Common myeloid progenitor, CD34-positive (primary cell): ENCODE data around the gene TADA1.

Experiments used
- CTCF ChIA-PET: fragments of 350-600 bp; sonication (Branson Sonifier 250); formaldehyde crosslinking; loops from one replicate; lab custom pipeline; 2021; ENCODE audit warnings: antibody characterized with exemption; lab: Charles Lee
- POLR2A ChIA-PET: fragments of 350-600 bp; sonication (Branson Sonifier 250); formaldehyde crosslinking; loops from one replicate; lab custom pipeline; 2021; ENCODE audit warnings: antibody characterized with exemption; lab: Charles Lee
- DNase-seq, 3 donors: peaks; one replicate each; pipeline versions ENCODE4 v3.0.0 to v3.0.0-alpha.2; 2013
- H3K27ac ChIP-seq, 2 experiments: 1 replicate in 1 of 2; 2 replicates in 1 of 2; pipeline ENCODE4 v1.7.0; 2013; ENCODE audit warnings: inconsistent platforms in 2 of 2, low read length in 2 of 2, mild to moderate bottlenecking in 2 of 2, low read depth in 1 of 2, moderate library complexity in 1 of 2; ENCODE audit not compliant: severe bottlenecking in 2 of 2, insufficient read depth in 1 of 2, poor library complexity in 1 of 2
- H3K27me3 ChIP-seq, 5 experiments: replicated peaks in 2 of 5; 1 replicate in 3 of 5; 2 replicates in 2 of 5; pipeline versions ENCODE4 v1.6.1 to v1.7.0; 2013; ENCODE audit warnings: low read length in 4 of 5, mild to moderate bottlenecking in 2 of 5, moderate library complexity in 2 of 5, inconsistent platforms in 1 of 5; ENCODE audit not compliant: insufficient read depth in 5 of 5, control insufficient read depth in 4 of 5
- H3K36me3 ChIP-seq, 4 experiments: 1 replicate in 2 of 4; 2 replicates in 2 of 4; pipeline versions ENCODE4 v1.6.1 to v1.7.0; 2013; ENCODE audit warnings: low read length in 3 of 4, control low read depth in 1 of 4, mild to moderate bottlenecking in 1 of 4; ENCODE audit not compliant: control insufficient read depth in 4 of 4, insufficient read depth in 4 of 4
- H3K4me1 ChIP-seq, 4 experiments: 1 replicate in 3 of 4; 2 replicates in 1 of 4; pipeline versions ENCODE4 v1.6.1 to v1.7.1; 2013; ENCODE audit warnings: low read length in 3 of 4, mild to moderate bottlenecking in 3 of 4, control low read depth in 1 of 4, inconsistent platforms in 1 of 4, moderate library complexity in 1 of 4; ENCODE audit not compliant: control insufficient read depth in 4 of 4, insufficient read depth in 4 of 4; ENCODE audit errors: control extremely low read depth in 1 of 4
- H3K4me3 ChIP-seq, 7 experiments: 1 replicate in 4 of 7; 2 replicates in 3 of 7; pipeline versions ENCODE4 v1.5.1 to v1.7.0; 2013; ENCODE audit warnings: mild to moderate bottlenecking in 7 of 7, low read length in 6 of 7, moderate library complexity in 6 of 7, inconsistent platforms in 2 of 7, low read depth in 2 of 7, control low read depth in 1 of 7; ENCODE audit not compliant: insufficient read depth in 4 of 7, control insufficient read depth in 1 of 7; ENCODE audit errors: extremely low read depth in 1 of 7
- H3K9me3 ChIP-seq, 5 experiments: 1 replicate in 4 of 5; 2 replicates in 1 of 5; pipeline versions ENCODE4 v1.6.1 to v1.7.1; 2013; ENCODE audit warnings: low read length in 4 of 5, mild to moderate bottlenecking in 2 of 5, inconsistent platforms in 1 of 5, low read depth in 1 of 5, moderate library complexity in 1 of 5; ENCODE audit not compliant: control insufficient read depth in 4 of 5, insufficient read depth in 2 of 5; ENCODE audit errors: control extremely low read depth in 1 of 5
- WGBS: methylation state at CpG from one replicate; pipeline ENCODE4 v1.1.5; 2013; ENCODE audit not compliant: insufficient coverage; 5-methylcytosine and 5-hydroxymethylcytosine counted together

TADA1 gene

DNA sequence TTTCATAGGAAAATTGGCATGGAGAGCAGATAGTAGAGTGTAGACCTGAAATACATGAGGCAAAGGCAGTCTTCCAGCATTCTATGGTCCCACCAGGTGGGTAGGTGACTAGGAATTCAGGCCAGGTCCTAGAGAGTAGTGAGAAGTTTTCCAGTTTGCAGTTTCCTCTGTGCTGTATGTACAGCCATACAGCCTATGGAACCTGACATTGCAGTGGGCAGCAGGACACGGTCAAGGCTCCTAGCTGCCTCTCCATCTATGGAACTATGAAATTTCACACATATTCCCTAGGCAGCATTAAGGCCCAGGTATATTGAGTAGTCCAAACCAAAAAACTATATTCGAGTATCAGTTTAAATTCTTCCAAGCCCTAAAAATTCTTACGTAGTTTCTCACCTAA is 20.5 kb downstream of the TADA1 start:
- no peak for DNase-seq
- Histone ChIP-seq H3K27ac (peak overlapping the region in 1 of 2 experiments; percentile 16), H3K36me3 (peaks cover 35 to 92% (median 73%) of the 10 kb centered on the region in 4 experiments), H3K27me3 (no peaks in the 10 kb centered on the region), H3K4me1 (no peaks in the 10 kb centered on the region), H3K9me3 (no peaks in the 10 kb centered on the region), H3K4me3 (no peak overlapping the region)
- ChIA-PET POLR2A (no interaction called here), CTCF (no interaction called here)
- WGBS: 100% methylated on average over 1 of the region's 3 CpGs

DNA sequence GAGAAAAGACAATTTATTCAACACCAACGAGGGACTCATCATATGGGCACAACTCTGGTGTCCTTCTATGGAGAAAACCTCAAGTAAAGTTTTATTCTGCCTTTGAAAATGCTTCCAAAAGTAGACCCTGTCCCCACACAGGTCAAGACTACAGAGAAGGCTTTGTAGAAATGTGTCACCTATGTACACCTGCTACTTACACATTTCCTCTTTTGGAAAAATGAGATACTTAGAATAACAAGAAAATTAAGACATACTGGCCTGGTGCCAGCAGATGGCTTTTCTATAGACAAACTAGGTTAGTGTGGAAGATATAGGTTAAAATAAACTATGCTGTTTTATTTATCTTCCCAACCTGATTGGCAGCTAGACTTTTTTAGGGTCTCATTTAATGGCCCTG is 23.1 kb downstream of the TADA1 start:
- H3K4me3 ChIP-seq: no peak overlapping the region
- peaks cover 48 to 95% (median 81%) of the 10 kb centered on the region in 4 experiments for H3K36me3 ChIP-seq
- no peak overlapping the region for H3K27ac ChIP-seq
- no peak for DNase-seq
- ChIA-PET POLR2A (no interaction called here), CTCF (interaction anchor here (0.7 kb wide), 1 partner anchor 13 kb away, joined by 3 read pairs; no protein-coding TSS in a partner anchor)
- no peaks in the 10 kb centered on the region for H3K4me1 ChIP-seq
- H3K27me3 ChIP-seq: no peaks in the 10 kb centered on the region
- WGBS: 0% methylated on average over 1 of the region's 1 CpG
- no peaks in the 10 kb centered on the region for H3K9me3 ChIP-seq

DNA sequence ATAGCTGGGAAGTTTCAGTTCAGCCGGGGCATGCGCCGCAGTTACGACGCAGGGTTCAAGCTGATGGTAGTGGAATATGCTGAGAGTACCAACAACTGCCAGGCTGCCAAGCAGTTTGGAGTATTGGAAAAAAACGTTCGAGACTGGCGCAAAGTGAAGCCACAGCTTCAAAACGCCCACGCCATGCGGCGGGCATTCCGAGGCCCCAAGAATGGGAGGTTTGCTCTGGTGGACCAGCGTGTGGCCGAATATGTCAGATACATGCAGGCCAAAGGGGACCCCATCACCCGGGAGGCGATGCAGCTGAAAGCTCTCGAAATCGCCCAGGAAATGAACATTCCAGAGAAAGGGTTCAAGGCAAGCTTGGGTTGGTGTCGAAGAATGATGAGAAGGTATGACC is 26.9 kb downstream of the TADA1 start:
- CTCF ChIA-PET: interaction anchor here (1.8 kb wide), 1 partner anchor 34 kb away, joined by 4 read pairs; no protein-coding TSS in a partner anchor
- Histone ChIP-seq H3K4me1 (no peaks in the 10 kb centered on the region), H3K27me3 (no peaks in the 10 kb centered on the region), H3K27ac (no peak overlapping the region), H3K4me3 (no peak overlapping the region), H3K9me3 (no peaks in the 10 kb centered on the region), H3K36me3 (peaks cover 42 to 97% (median 84%) of the 10 kb centered on the region in 4 experiments)
- POLR2A ChIA-PET: interaction anchor here (0.6 kb wide), 1 partner anchor 245 kb away, joined by 3 read pairs; no protein-coding TSS in a partner anchor
- DNase-seq: no peak
- 96% methylated on average over 20 of the region's 20 CpGs for WGBS

DNA sequence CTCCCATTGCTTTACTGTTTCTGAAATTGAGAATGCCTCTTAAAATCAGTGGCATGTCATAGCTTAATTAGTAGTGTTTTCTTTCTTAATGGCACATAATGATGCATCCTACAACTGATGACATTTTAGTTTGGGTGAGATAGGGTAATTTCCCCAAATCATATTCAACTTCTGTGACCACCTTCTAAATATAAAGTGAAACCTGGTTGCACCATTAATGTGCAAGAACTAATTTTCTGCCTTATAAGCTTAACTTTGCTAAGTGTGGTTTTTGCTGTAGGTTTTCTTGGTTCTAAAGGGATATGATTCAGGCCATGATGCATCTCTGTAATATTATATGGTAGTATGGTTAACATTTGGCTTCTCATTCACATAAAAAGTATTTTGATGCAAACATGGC is 27.9 kb downstream of the TADA1 start:
- no peaks in the 10 kb centered on the region for H3K9me3 ChIP-seq
- no peak overlapping the region for H3K27ac ChIP-seq
- H3K4me3 ChIP-seq: no peak overlapping the region
- POLR2A ChIA-PET: no interaction called here
- CTCF ChIA-PET: interaction anchor here (1.8 kb wide), 1 partner anchor 35 kb away, joined by 4 read pairs; no protein-coding TSS in a partner anchor
- peaks cover 43 to 97% (median 89%) of the 10 kb centered on the region in 4 experiments for H3K36me3 ChIP-seq
- no peaks in the 10 kb centered on the region for H3K4me1 ChIP-seq
- H3K27me3 ChIP-seq: no peaks in the 10 kb centered on the region
- DNase-seq: no peak

DNA sequence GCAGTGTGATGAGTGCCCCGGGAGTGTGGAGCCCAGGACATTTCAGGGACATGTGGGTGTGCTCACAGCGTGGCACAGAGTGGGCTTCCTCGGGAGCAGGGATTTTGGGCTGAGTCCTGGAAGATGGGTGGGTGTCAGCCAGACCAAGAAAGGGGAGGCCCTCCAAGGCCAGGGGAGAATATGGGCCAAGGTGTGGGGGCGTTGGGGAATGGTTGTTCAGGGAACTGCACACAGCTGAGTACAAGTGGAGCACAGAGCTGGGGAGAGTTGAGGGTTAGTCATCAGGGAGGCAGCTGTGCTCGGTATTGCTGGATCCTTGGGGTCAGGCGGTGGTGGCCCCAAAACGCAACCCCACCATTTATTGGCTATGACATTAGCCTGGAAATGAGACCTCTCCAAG is 31.3 kb downstream of the TADA1 start:
- ChIA-PET CTCF (interaction anchor here (0.9 kb wide), 1 partner anchor 27 kb away, joined by 4 read pairs; no protein-coding TSS in a partner anchor), POLR2A (no interaction called here)
- Histone ChIP-seq H3K4me3 (no peak overlapping the region), H3K27me3 (no peaks in the 10 kb centered on the region), H3K9me3 (no peaks in the 10 kb centered on the region), H3K4me1 (peaks cover 9 to 18% (median 14%) of the 10 kb centered on the region in 4 experiments), H3K36me3 (peaks cover 33 to 85% (median 74%) of the 10 kb centered on the region in 4 experiments), H3K27ac (no peak overlapping the region)
- 100% methylated on average over 4 of the region's 7 CpGs for WGBS
- DNase-seq: no peak

DNA sequence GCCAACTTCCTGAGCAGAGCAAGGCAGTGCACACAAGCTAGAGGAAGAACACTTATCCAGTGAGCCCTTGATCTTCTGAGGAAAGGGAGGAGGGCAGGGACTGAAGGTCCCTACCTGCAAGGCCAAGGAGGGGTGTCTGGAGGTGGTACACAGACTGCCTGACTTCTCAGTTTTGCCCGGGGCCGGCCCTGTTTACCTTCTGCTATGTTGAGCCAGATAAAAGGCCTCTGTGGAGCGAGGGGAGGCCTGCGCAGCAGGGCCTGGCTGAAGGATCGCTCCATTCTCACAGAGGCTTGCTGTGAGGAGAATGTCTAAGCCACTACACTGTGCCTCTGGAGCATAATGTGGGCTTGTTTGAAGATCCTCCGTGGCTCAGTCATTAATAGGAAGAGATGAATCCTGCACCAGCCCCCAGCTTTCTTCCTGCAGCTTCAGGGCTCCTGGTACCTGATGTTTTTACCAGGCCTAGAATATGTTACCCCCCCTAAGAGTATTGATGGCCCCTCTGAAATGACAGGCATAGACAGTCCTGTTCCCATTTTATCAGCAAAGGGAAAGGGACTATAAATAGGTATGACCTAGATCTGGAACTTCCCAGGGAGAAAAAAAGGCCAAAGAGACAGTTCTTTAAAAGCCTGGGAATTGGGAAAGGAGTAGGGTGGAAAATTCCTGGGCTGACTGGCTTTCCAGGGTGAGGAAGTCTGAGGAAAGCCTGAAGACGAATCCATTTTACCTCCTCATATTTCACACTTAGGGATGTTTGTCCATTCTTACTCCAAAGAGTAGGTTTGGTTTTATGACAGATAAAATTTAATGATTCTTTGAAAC is 32.1 kb downstream of the TADA1 start:
- H3K4me1 ChIP-seq: peaks cover 9 to 20% (median 15%) of the 10 kb centered on the region in 4 experiments
- peaks cover 25 to 77% (median 66%) of the 10 kb centered on the region in 4 experiments for H3K36me3 ChIP-seq
- ChIA-PET CTCF (no interaction called here), POLR2A (no interaction called here)
- no peaks in the 10 kb centered on the region for H3K9me3 ChIP-seq
- H3K27ac ChIP-seq: no peak overlapping the region
- no peak for DNase-seq
- no peak overlapping the region for H3K4me3 ChIP-seq
- H3K27me3 ChIP-seq: no peaks in the 10 kb centered on the region
- WGBS: 100% methylated on average over 6 of the region's 7 CpGs

DNA sequence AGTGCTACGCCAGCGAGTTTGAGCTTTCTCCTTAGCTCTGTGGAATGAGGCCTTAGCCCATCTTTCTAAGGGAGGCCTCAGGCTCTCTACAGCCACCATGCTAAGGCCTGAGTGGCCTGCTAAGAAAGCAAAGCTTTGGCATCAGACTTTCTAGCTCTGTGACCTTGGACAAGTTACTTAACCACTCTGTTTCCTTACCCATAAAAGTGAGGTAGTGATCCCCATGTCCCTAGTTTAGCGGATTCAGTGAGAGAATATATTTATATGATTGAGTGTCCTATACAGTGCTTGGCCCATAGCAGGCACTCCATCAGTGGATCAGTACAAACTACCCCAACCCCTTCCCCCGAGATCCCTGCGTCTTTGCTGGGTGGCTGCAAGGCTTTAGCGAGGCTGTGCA is 32.7 kb downstream of the TADA1 start:
- WGBS: 100% methylated on average over 2 of the region's 6 CpGs
- Histone ChIP-seq H3K36me3 (peaks cover 19 to 70% (median 60%) of the 10 kb centered on the region in 4 experiments), H3K27me3 (no peaks in the 10 kb centered on the region), H3K27ac (no peak overlapping the region), H3K4me3 (no peak overlapping the region), H3K4me1 (peaks cover 9 to 26% (median 19%) of the 10 kb centered on the region in 4 experiments), H3K9me3 (no peaks in the 10 kb centered on the region)
- POLR2A ChIA-PET: no interaction called here
- no peak for DNase-seq
- CTCF ChIA-PET: no interaction called here
